Ishikawa (cell line): ENCODE results near the gene RAPGEF3.

Source experiments
- CEBPB ChIP-seq: IDR thresholded peaks from 2 replicates; pipeline ENCODE4 v1.6.1; 2012
- CREB1 ChIP-seq: IDR thresholded peaks from 2 replicates; pipeline ENCODE4 v1.6.1; 2012; ENCODE audit warnings: low read depth
- EGR1 ChIP-seq: IDR thresholded peaks from 2 replicates; pipeline ENCODE4 v1.6.1; 2012
- EP300 ChIP-seq: IDR thresholded peaks from 2 replicates; pipeline ENCODE4 v1.6.1; 2012; ENCODE audit warnings: borderline replicate concordance
- FOXM1 ChIP-seq: IDR thresholded peaks from 2 replicates; pipeline ENCODE4 v1.6.1; 2012; ENCODE audit warnings: low read depth, borderline replicate concordance
- MAX ChIP-seq: IDR thresholded peaks from 2 replicates; pipeline ENCODE4 v1.6.1; 2012
- NFIC ChIP-seq: IDR thresholded peaks from 2 replicates; pipeline ENCODE4 v1.6.1; 2012
- RAD21 ChIP-seq: IDR thresholded peaks from 2 replicates; pipeline ENCODE4 v1.6.1; 2012; ENCODE audit warnings: low read depth
- REST ChIP-seq: IDR thresholded peaks from 2 replicates; pipeline ENCODE4 v1.6.1; 2012; ENCODE audit warnings: low read depth, mild to moderate bottlenecking
- TAF1 ChIP-seq: IDR thresholded peaks from 2 replicates; pipeline ENCODE4 v1.6.1; 2012; ENCODE audit warnings: low read depth, mild to moderate bottlenecking
- TCF12 ChIP-seq: IDR thresholded peaks from 2 replicates; pipeline ENCODE4 v1.6.1; 2012; ENCODE audit warnings: low read depth
- TEAD4 ChIP-seq: IDR thresholded peaks from 2 replicates; pipeline ENCODE4 v1.6.1; 2012
- USF1 ChIP-seq: IDR thresholded peaks from 2 replicates; pipeline ENCODE4 v1.6.1; 2012
- YY1 ChIP-seq: IDR thresholded peaks from 2 replicates; pipeline ENCODE4 v1.6.1; 2012; ENCODE audit warnings: low read depth
- ZBTB7A ChIP-seq: IDR thresholded peaks from 2 replicates; pipeline ENCODE4 v1.6.1; 2012; ENCODE audit warnings: low read depth

Gene RAPGEF3

GRCh38 chr12:47715877-47716548 lies 42.7 kb downstream of the RAPGEF3 start:
- TF ChIP-seq REST (no peak), NFIC (no peak), TCF12 (no peak), RAD21 (no peak), CREB1 (no peak), TAF1 (no peak), EP300 (no peak), EGR1 (no peak), TEAD4 (no peak), ZBTB7A (no peak), MAX (no peak), FOXM1 (no peak), YY1 (no peak), USF1 (no peak), CEBPB (no peak)

GRCh38 chr12:47715393-47715876 lies 43.2 kb downstream of the RAPGEF3 start:
- peak; percentile 98 for TF ChIP-seq RAD21
- 0 out of 2 replicates have a peak, but pooled peaks have one; percentile 17 for TF ChIP-seq NFIC
- no peak for TF ChIP-seq MAX

GRCh38 chr12:47714826-47715386 lies 43.8 kb downstream of the RAPGEF3 start:
- TF ChIP-seq TAF1 (no peak), MAX (no peak), TCF12 (no peak), ZBTB7A (no peak), YY1 (no peak), USF1 (no peak), NFIC (no peak), RAD21 (no peak), FOXM1 (no peak), CEBPB (no peak), EGR1 (no peak), REST (no peak), TEAD4 (no peak), CREB1 (no peak), EP300 (no peak)

GRCh38 chr12:47712171-47712570 lies 46.5 kb downstream of the RAPGEF3 start:
- no peak for TF ChIP-seq USF1
- TF ChIP-seq RAD21 = no peak
- TF ChIP-seq CREB1 = no peak
- no peak for TF ChIP-seq TCF12
- no peak for TF ChIP-seq CEBPB
- TF ChIP-seq REST = no peak
- no peak for TF ChIP-seq NFIC
- no peak for TF ChIP-seq ZBTB7A
- no peak for TF ChIP-seq TAF1
- TF ChIP-seq MAX = no peak
- no peak for TF ChIP-seq EP300
- TF ChIP-seq YY1 = no peak
